PC-3 (cell line): ENCODE results near the gene TMEM169. TPM values are rescaled to one million over a fixed set of nuclear protein-coding genes. Genes with fewer than 3 reads are reported as not detected.

Experiments
- ATAC-seq: fragments of 200-7000 bp; cut with Tn5 transposase; 2 replicates; pipeline ENCODE4 v1.9.1; 2020; ENCODE audit warnings: mild to moderate bottlenecking, moderate library complexity
- BruUV-seq: library from RNA; stranded (reverse); fragments of 400-500 nt; replicated peaks from 2 replicates; lab custom pipeline; 2021; lab: Mats Ljungman, UMichigan
- CTCF ChIA-PET: fragments of 300-600 bp; sonication (Branson Sonifier 250); formaldehyde crosslinking; loops from one replicate; lab custom pipeline; 2022; ENCODE audit warnings: antibody characterized with exemption; lab: Charles Lee
- POLR2A ChIA-PET: fragments of 300-600 bp; sonication (Branson Sonifier 250); formaldehyde crosslinking; loops from one replicate; lab custom pipeline; 2022; ENCODE audit warnings: antibody characterized with exemption; ENCODE audit not compliant: unreplicated experiment; lab: Charles Lee
- DNase-seq: peaks from one replicate; pipeline ENCODE4 v3.0.0-alpha.2; 2015
- H2AFZ ChIP-seq: fragments of 300-600 bp; sonication (generic); 2 replicates; pipeline ENCODE4 v1.6.0; 2016; ENCODE audit warnings: antibody characterized with exemption, low read length
- H3F3A ChIP-seq: fragments of 300-600 bp; sonication (generic); one replicate; pipeline ENCODE4 v1.6.0; 2017; ENCODE audit warnings: antibody characterized with exemption, low read length, control low read depth, mild to moderate bottlenecking; ENCODE audit not compliant: unreplicated experiment
- H3K27ac ChIP-seq: fragments of 300-600 bp; sonication (generic); 2 replicates; pipeline ENCODE4 v1.5.1; 2016; ENCODE audit warnings: mild to moderate bottlenecking, low read length
- H3K27me3 ChIP-seq: fragments of 300-600 bp; sonication (generic); 2 replicates; pipeline ENCODE4 v1.6.1; 2016; ENCODE audit warnings: low read length, mixed read lengths
- H3K36me3 ChIP-seq: fragments of 300-600 bp; sonication (generic); 2 replicates; pipeline ENCODE4 v1.6.1; 2016; ENCODE audit warnings: low read depth, mixed run types, low read length, mixed read lengths
- H3K4me1 ChIP-seq: fragments of 300-600 bp; sonication (generic); 2 replicates; pipeline ENCODE4 v1.5.1; 2016; ENCODE audit warnings: low read length; ENCODE audit not compliant: insufficient read depth
- H3K4me2 ChIP-seq: fragments of 300-600 bp; sonication (generic); 2 replicates; pipeline ENCODE4 v1.6.0; 2016; ENCODE audit warnings: low read length
- H3K4me3 ChIP-seq: fragments of 300-600 bp; sonication (generic); 2 replicates; pipeline ENCODE4 v1.5.1; 2016; ENCODE audit warnings: mild to moderate bottlenecking, low read length, mixed read lengths
- H3K79me2 ChIP-seq: fragments of 300-600 bp; sonication (generic); 2 replicates; pipeline ENCODE4 v1.6.1; 2017; ENCODE audit warnings: low read length, mixed read lengths
- H3K9ac ChIP-seq: fragments of 300-600 bp; sonication (generic); 2 replicates; pipeline ENCODE4 v1.6.0; 2016; ENCODE audit warnings: mild to moderate bottlenecking, low read length
- H3K9me2 ChIP-seq: fragments of 300-600 bp; sonication (generic); replicated peaks from 2 replicates; pipeline ENCODE4 v1.6.1; 2016; ENCODE audit warnings: mixed run types, low read length, mixed read lengths
- H3K9me3 ChIP-seq: fragments of 300-600 bp; sonication (generic); 2 replicates; pipeline ENCODE4 v1.6.1; 2016; ENCODE audit warnings: low read length, mixed read lengths
- H4K20me1 ChIP-seq: fragments of 300-600 bp; sonication (generic); 2 replicates; pipeline ENCODE4 v1.6.1; 2016; ENCODE audit warnings: low read length, mixed read lengths
- EZH2 ChIP-seq: fragments of 300-600 bp; sonication (generic); IDR thresholded peaks from one replicate; pipeline ENCODE4 v1.6.1; 2017; ENCODE audit warnings: antibody characterized with exemption, mild to moderate bottlenecking, low read length; ENCODE audit not compliant: unreplicated experiment
- EZH2phosphoT487 ChIP-seq: fragments of 300-600 bp; sonication (generic); IDR thresholded peaks from 2 replicates; pipeline ENCODE4 v1.6.1; 2018; ENCODE audit warnings: mild to moderate bottlenecking, antibody characterized with exemption, low read length, borderline replicate concordance
- intact Hi-C: fragments of 100-400 bp; cut with micrococcal nuclease; formaldehyde crosslinking; loops from 2 replicates; pipeline ENCODE4 v1.9.0; 2023
- total RNA-seq: library from RNA; depleted of rRNA; stranded (reverse); fragments of >200 nt; gene quantifications from 2 replicates; pipeline ENCODE4 v1.2.3, GENCODE V29; 2014
- TF ChIP-seq, protein P1 (sequence below): fragments of 300-600 bp; sonication (generic); conservative IDR thresholded peaks from 2 replicates; pipeline ENCODE4 v1.5.1; 2017; ENCODE audit warnings: antibody characterized with exemption, low read depth, mild to moderate bottlenecking, low read length

Gene TMEM169
- total RNA-seq, 1 experiment from 2014 or later = not detected

DNA sequence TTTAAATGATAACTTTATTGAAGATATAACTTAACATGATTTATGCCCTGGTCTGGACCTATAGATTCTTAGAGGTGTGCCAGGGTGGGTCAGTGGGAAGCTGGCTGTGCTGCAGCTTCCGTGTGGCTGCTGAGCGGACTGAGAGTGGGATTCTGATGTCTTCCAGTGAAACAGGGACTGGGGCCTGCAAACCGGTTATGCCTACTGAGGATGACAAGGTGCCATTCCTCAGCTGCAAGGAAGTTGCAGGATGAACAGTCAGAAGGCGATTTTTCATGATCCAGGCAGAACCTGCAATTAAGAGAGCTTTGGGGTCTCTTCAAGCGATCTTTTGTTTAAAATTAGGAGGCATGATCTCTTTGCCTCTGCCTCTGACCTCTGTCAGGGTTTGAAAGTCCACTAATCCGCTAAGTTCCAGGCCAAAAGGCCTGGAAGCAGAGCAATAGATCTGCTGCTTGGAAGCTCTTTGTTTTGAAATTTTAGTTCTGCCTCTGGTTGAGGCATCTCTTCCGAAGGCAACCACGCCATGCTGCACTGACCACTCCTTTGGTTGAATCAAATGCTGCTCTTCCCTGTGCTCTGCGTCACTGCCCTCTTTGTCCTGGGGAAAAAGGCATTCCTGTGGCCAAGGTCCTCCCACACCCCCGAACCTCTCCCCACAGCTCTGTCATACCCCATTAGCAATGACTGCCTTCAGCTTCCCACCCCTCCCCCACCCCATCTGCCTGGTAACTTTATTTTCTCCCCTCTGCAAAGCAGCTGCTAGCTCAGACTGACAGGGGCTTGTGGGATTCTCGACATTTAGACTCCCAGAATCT is 2.0 kb downstream of the TMEM169 start:
- Histone ChIP-seq H3K9me3 (no peaks in the 10 kb centered on the region), H3K27ac (no peak overlapping the region), H2AFZ (no peak overlapping the region), H4K20me1 (no peaks in the 10 kb centered on the region), H3K4me1 (peaks cover 7% of the 10 kb centered on the region; the same call in 1 of the 2 replicates), H3K79me2 (peaks cover 5% of the 10 kb centered on the region; the same call in 1 of the 2 replicates), H3K4me3 (no peak overlapping the region), H3K9me2 (no peaks in the 10 kb centered on the region), H3F3A (no peaks in the 10 kb centered on the region), H3K27me3 (no peaks in the 10 kb centered on the region), H3K4me2 (no peak overlapping the region), H3K36me3 (no peaks in the 10 kb centered on the region), H3K9ac (no peak overlapping the region)
- BruUV-seq = no TSS peak
- no peak for TF ChIP-seq EZH2
- no peak for TF ChIP-seq EZH2phosphoT487
- TF ChIP-seq, protein P1, sequence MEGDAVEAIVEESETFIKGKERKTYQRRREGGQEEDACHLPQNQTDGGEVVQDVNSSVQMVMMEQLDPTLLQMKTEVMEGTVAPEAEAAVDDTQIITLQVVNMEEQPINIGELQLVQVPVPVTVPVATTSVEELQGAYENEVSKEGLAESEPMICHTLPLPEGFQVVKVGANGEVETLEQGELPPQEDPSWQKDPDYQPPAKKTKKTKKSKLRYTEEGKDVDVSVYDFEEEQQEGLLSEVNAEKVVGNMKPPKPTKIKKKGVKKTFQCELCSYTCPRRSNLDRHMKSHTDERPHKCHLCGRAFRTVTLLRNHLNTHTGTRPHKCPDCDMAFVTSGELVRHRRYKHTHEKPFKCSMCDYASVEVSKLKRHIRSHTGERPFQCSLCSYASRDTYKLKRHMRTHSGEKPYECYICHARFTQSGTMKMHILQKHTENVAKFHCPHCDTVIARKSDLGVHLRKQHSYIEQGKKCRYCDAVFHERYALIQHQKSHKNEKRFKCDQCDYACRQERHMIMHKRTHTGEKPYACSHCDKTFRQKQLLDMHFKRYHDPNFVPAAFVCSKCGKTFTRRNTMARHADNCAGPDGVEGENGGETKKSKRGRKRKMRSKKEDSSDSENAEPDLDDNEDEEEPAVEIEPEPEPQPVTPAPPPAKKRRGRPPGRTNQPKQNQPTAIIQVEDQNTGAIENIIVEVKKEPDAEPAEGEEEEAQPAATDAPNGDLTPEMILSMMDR = no peak
- ChIA-PET CTCF (no interaction called here), POLR2A (interaction anchor here (0.6 kb wide), 1 partner anchor 270 kb away, joined by 4 read pairs; no protein-coding TSS in a partner anchor)
- intact Hi-C loops = no loop called here
- DNase-seq (no peak), ATAC-seq (no peak)

DNA sequence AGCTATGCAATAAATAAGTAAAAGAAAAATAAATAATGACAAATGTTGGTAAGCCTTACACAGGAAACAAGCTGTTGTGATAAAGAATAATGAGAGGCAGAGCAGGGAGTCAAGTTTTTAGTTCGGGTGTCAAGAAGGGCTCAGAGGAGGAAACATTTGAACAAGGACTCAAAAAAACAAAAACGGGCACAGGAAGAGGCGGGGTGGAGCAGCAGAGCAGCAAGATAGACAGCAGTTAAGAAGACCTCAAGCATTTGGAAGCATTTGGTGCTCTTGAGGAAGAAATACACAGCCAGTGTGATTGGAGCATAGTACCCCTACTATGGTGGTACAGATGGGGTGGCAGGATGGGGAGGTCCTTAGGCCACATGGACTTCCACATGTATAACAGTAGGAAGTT is 2.8 kb downstream of the TMEM169 start:
- ChIA-PET CTCF (no interaction called here), POLR2A (no interaction called here)
- BruUV-seq = no TSS peak
- Histone ChIP-seq H3K27ac (no peak overlapping the region), H3K9me3 (no peaks in the 10 kb centered on the region), H3K79me2 (peaks cover 5% of the 10 kb centered on the region; the same call in 1 of the 2 replicates), H3K27me3 (no peaks in the 10 kb centered on the region), H3K9me2 (no peaks in the 10 kb centered on the region), H3K4me3 (no peak overlapping the region), H3F3A (no peaks in the 10 kb centered on the region), H2AFZ (no peak overlapping the region), H3K36me3 (no peaks in the 10 kb centered on the region), H4K20me1 (no peaks in the 10 kb centered on the region), H3K4me1 (peaks cover 7% of the 10 kb centered on the region; the same call in 1 of the 2 replicates), H3K9ac (no peak overlapping the region), H3K4me2 (no peak overlapping the region)
- no peak for DNase-seq
- intact Hi-C loops = no loop called here
- ATAC-seq = no peak
- no peak for TF ChIP-seq EZH2phosphoT487
- no peak for TF ChIP-seq EZH2
- TF ChIP-seq, protein P1 = no peak
